Measurements from ENCODE around the gene SNX18. TPM values are rescaled to one million over a fixed set of nuclear protein-coding genes. Genes with fewer than 3 reads are reported as not detected.

SNX18 gene
- total and polyA plus RNA-seq, 2 of the 8 experiments (the other 6 are each of a cell fraction or from before 2014, with no cell fraction given): 5.8 to 17.7 TPM

DNA sequence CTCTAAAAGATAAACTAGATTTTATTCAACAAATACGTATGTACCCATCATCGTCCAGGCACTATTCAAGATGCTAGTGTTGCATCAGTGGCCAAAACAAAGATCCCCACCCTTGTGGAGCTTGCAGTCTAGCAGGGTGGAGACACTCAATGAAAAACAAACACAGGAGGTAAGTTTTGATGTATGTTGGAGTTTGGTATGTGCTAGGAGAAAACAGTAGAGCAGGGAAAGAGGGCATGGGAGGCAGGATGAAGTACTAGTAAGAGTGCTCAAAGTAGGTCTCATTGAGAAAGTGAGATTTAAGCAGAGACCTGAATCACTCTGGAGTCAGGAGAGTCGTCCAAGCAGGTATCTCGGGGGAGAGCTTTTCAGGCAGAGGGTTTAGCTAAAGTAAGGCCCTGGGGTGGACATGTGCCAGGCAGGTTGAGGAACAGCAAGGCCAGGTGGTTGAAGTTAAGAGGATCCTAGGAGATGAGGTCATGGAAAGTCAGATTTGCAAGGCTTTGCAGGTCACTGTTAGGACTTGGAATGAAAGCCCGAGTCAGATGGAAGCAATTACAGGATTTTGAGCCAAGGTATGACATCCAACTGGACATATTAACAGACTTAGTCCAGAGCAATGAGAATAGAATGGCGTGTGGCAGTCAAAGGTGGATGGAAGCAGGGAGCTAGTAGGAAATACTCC is 9.2 kb downstream of the SNX18 start:
- H2BK15ac ChIP-seq (ENCODE audit: low read length): no peak overlapping the region
- no peaks in the 10 kb centered on the region for H3K27me3 ChIP-seq (replicated peaks in 1 of 4; ENCODE audit: control insufficient read depth in 3 of 4, extremely low read depth in 1 of 4, insufficient read depth in 3 of 4, low read length in 3 of 4)
- H3K27ac ChIP-seq (ENCODE audit: low read depth, low read length): no peak overlapping the region
- no peak for FAIRE-seq
- no peak overlapping the region for H2AK5ac ChIP-seq (ENCODE audit: low read depth, low read length)
- H4K8ac ChIP-seq (ENCODE audit: extremely low read depth, insufficient read depth, low read length): no peak overlapping the region
- no peak overlapping the region for H2BK12ac ChIP-seq (ENCODE audit: low read depth, low read length)
- no peak overlapping the region for H3K18ac ChIP-seq (ENCODE audit: extremely low read depth, low read length)
- 88% methylated on average over 6 of the region's 6 CpGs; no CpG with 5 or more reads in 1 of the 2 experiments for WGBS, 2 experiments (ENCODE audit: extremely low coverage in 1 of 2, insufficient coverage in 1 of 2, insufficient read length in 1 of 2, insufficient replicate concordance in 2 of 2, low coverage in 1 of 2, low lambda C conversion rate in 2 of 2, missing lambda C conversion rate in 1 of 2)
- H2BK120ac ChIP-seq (replicated peaks; ENCODE audit: low read depth, low read length): no peak overlapping the region
- H3K79me2 ChIP-seq (ENCODE audit: control insufficient read depth in 1 of 2, insufficient read depth in 2 of 2, low read length in 2 of 2): peaks cover 0 to 74% of the 10 kb centered on the region in 2 experiments; a peak in 3 of 4 replicates
- no peaks in the 10 kb centered on the region for H3K23me2 ChIP-seq (ENCODE audit: low read depth, low read length)
- no peak overlapping the region for H3K4me2 ChIP-seq (ENCODE audit: insufficient read depth in 1 of 2, low read depth in 2 of 2, low read length in 2 of 2)
- H4K20me1 ChIP-seq (replicated peaks in 1 of 2; ENCODE audit: control insufficient read depth in 1 of 2, insufficient read depth in 2 of 2, low read length in 2 of 2): no peaks in the 10 kb centered on the region
- H2AFZ ChIP-seq (ENCODE audit: low read length): no peak overlapping the region
- H3K56ac ChIP-seq (replicated peaks; ENCODE audit: insufficient read length, low read depth, low read length): no peak overlapping the region
- no peak overlapping the region for H3K4me3 ChIP-seq (ENCODE audit: extremely low read depth in 1 of 4, insufficient read depth in 2 of 4, low read depth in 3 of 4, low read length in 4 of 4)
- no peak overlapping the region for H3K9ac ChIP-seq (replicated peaks in 1 of 4; ENCODE audit: extremely low read depth in 1 of 4, low read depth in 3 of 4, low read length in 3 of 4)
- ChIA-PET POLR2A (ENCODE audit: partially characterized antibody) (interaction anchor here (1.6 kb wide), 1 partner anchor 8 kb away, joined by 7 read pairs; no protein-coding TSS in a partner anchor), CTCF (ENCODE audit: partially characterized antibody) (interaction anchor here (1.0 to 1.7 kb wide), 3 partner anchors 8 to 378 kb away, joined by 3 to 12 read pairs (median 4); partner anchors contain the start of gene SNX18)
- no peak overlapping the region for H2BK20ac ChIP-seq (ENCODE audit: low read length)
- H3K4ac ChIP-seq (replicated peaks; ENCODE audit: insufficient read length, low read depth, low read length): no peak overlapping the region
- H3K23ac ChIP-seq (ENCODE audit: insufficient read length): no peak overlapping the region
- no peaks in the 10 kb centered on the region for H3K36me3 ChIP-seq (ENCODE audit: control insufficient read depth in 2 of 4, insufficient read depth in 4 of 4, low read length in 3 of 4)
- no peak overlapping the region for H4K5ac ChIP-seq (ENCODE audit: insufficient read length, low read depth, low read length)
- no peak overlapping the region for H3K14ac ChIP-seq (ENCODE audit: insufficient read length)
- no peak for TF ChIP-seq NANOG (IDR thresholded peaks at IDR 0.05; ENCODE audit: insufficient read depth, low read depth, low read length, poor library complexity, severe bottlenecking)
- no peak overlapping the region for H4K91ac ChIP-seq (replicated peaks; ENCODE audit: insufficient read length, low read length)
- no peak overlapping the region for H2BK5ac ChIP-seq (ENCODE audit: low read depth, low read length)
- no peaks in the 10 kb centered on the region for H3K9me3 ChIP-seq (ENCODE audit: insufficient read depth in 2 of 2, low read depth in 1 of 2, low read length in 1 of 2)
- H3K79me1 ChIP-seq (ENCODE audit: low read depth, low read length): peaks cover 11% of the 10 kb centered on the region; the same call in 1 of the 2 replicates
- DNase-seq (ENCODE audit: low read depth in 1 of 2, low spot score in 2 of 2): no peak
- peaks cover 0 to 6% (median 0%) of the 10 kb centered on the region in 4 experiments; a peak in 2 of 7 replicates for H3K4me1 ChIP-seq (replicated peaks in 1 of 4; ENCODE audit: control insufficient read depth in 3 of 4, insufficient read depth in 4 of 4, low read length in 3 of 4)

Measured in H1 (cell line).